BE2C (cell line): ENCODE measurements around the gene CD6.

Experiments used
- DNase-seq: peaks from one replicate; pipeline ENCODE4 v3.0.0-alpha.2; 2020
- H3K27me3 ChIP-seq: fragments of 250-450 bp; sonication (Bioruptor Pico); 2 replicates; pipeline ENCODE4 v1.5.1; 2020; ENCODE audit warnings: mild to moderate bottlenecking
- H3K36me3 ChIP-seq: fragments of 250-450 bp; sonication (Bioruptor Pico); 2 replicates; pipeline ENCODE4 v1.5.1; 2020; ENCODE audit warnings: mild to moderate bottlenecking
- H3K4me1 ChIP-seq: fragments of 250-450 bp; sonication (Bioruptor Pico); 2 replicates; pipeline ENCODE4 v1.5.1; 2020
- H3K4me3 ChIP-seq: 2 replicates; pipeline ENCODE4 v1.5.1; 2011; ENCODE audit warnings: low read depth, low read length
- H3K9me3 ChIP-seq: fragments of 250-450 bp; sonication (Bioruptor Pico); 2 replicates; pipeline ENCODE4 v1.5.1; 2020
- TF ChIP-seq, protein P1 (sequence below): IDR thresholded peaks from 2 replicates; pipeline ENCODE4 v1.5.1; 2012; ENCODE audit warnings: mild to moderate bottlenecking, low read depth, low read length

The CD6 gene

DNA sequence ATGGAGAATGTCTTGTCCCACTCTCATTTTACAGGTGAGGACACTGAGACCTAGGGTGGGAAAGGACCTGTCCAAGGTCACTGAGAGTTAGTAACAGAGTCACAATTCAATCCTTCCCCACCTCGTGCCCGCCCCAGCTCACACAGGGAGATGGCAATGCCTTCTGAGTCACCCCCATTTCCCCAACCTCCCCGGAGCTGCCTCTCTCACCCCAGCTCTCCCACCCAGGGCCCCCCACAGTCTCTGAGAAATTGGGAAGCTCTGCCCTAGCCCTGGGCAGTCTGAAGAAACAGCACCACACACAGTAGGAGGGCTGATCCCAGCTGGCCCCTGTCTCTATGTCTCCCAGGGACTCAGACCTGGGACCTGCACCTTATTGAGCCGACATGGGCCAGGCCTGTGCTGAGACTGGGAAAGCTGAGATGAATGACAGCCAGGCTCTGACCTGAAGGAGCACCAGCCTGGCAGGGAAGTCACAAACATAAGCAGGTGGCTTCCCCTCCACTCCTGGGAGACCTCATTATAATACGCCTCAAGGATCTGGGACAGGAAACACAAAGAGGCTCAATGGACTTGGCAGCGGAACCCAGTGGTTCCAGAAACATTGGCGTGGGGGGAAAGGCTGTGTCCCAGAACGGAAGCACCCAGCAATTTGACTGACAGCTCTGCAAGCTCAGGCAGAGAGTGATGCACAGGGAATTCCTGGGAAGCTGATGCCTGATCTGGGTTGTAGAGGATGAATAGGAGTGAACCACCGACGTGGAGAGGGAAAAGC lies 51.0 kb downstream of the CD6 start:
- no peaks in the 10 kb centered on the region for H3K36me3 ChIP-seq
- no peak for DNase-seq

DNA sequence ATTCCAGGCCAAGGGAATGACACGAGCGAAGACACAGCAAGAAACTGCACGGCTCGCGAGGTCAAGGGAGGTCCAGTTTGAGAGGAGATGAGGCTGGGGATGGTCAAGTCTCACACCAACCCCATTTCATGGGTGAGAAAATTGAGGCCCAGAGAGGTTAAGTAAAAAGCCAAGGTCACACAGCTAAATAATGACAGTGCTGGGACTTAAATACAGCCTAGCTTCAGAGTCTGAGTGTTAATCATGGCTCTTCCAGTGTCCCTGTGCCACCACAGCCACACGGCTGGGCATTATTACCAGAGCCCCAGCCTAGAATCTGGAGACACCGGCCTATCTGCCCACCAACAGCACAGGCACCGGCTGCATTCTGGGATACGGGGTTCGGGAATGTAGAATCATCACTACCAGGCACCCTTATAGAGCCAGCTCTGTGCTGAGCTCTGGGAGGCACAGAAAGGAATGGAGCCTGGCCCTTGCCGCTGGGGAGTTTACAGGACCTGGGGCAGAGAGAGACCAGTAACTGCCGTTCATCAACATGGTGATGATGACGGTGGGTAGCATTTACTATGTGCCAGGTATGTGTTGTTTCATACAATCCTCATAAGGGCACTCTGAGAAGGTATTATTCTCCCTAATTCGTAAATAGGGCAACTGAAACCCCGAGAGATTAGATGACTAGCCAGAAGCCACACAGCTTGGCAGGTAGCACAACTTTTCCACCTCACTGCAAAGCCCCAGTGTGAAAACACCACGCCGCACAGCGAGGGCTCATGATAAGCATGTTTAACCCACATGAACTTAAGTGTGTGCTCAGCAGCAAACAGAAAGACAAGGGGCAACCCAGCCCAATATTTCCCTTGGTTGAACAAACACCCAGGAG lies 51.8 kb downstream of the CD6 start:
- DNase-seq: no peak
- no peak overlapping the region for H3K4me3 ChIP-seq

More for the DNA sequence above, 51.0 kb downstream of the CD6 start:
- Histone ChIP-seq H3K4me3 (no peak overlapping the region), H3K9me3 (no peaks in the 10 kb centered on the region), H3K27me3 (no peaks in the 10 kb centered on the region), H3K4me1 (no peaks in the 10 kb centered on the region)
- TF ChIP-seq, protein P1, sequence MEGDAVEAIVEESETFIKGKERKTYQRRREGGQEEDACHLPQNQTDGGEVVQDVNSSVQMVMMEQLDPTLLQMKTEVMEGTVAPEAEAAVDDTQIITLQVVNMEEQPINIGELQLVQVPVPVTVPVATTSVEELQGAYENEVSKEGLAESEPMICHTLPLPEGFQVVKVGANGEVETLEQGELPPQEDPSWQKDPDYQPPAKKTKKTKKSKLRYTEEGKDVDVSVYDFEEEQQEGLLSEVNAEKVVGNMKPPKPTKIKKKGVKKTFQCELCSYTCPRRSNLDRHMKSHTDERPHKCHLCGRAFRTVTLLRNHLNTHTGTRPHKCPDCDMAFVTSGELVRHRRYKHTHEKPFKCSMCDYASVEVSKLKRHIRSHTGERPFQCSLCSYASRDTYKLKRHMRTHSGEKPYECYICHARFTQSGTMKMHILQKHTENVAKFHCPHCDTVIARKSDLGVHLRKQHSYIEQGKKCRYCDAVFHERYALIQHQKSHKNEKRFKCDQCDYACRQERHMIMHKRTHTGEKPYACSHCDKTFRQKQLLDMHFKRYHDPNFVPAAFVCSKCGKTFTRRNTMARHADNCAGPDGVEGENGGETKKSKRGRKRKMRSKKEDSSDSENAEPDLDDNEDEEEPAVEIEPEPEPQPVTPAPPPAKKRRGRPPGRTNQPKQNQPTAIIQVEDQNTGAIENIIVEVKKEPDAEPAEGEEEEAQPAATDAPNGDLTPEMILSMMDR: no peak

DNA sequence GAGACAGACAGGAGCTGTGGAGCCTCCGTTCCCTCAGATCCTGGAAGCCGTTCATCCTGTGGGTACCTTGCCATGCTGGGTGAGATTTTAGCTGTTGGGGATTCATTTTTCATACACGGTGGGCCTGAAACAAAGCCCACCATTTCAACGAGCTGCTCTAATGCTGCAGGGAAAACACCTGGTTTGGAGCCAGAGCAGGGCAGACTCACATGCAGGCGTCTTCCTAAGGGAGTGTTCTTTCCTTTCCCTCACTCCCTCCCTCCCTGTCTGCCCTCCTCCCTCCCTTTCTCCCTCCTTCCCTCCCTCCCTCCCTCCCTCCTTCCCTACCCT lies 52.5 kb downstream of the CD6 start:
- no peaks in the 10 kb centered on the region for H3K36me3 ChIP-seq
- H3K27me3 ChIP-seq: no peaks in the 10 kb centered on the region
- no peak for DNase-seq
- H3K4me1 ChIP-seq: no peaks in the 10 kb centered on the region
- no peak overlapping the region for H3K4me3 ChIP-seq
- no peaks in the 10 kb centered on the region for H3K9me3 ChIP-seq
- TF ChIP-seq, protein P1: no peak

More for the DNA sequence above, 51.8 kb downstream of the CD6 start:
- no peaks in the 10 kb centered on the region for H3K9me3 ChIP-seq
- no peaks in the 10 kb centered on the region for H3K36me3 ChIP-seq
- TF ChIP-seq, protein P1: no peak
- H3K4me1 ChIP-seq: no peaks in the 10 kb centered on the region
- no peaks in the 10 kb centered on the region for H3K27me3 ChIP-seq

DNA sequence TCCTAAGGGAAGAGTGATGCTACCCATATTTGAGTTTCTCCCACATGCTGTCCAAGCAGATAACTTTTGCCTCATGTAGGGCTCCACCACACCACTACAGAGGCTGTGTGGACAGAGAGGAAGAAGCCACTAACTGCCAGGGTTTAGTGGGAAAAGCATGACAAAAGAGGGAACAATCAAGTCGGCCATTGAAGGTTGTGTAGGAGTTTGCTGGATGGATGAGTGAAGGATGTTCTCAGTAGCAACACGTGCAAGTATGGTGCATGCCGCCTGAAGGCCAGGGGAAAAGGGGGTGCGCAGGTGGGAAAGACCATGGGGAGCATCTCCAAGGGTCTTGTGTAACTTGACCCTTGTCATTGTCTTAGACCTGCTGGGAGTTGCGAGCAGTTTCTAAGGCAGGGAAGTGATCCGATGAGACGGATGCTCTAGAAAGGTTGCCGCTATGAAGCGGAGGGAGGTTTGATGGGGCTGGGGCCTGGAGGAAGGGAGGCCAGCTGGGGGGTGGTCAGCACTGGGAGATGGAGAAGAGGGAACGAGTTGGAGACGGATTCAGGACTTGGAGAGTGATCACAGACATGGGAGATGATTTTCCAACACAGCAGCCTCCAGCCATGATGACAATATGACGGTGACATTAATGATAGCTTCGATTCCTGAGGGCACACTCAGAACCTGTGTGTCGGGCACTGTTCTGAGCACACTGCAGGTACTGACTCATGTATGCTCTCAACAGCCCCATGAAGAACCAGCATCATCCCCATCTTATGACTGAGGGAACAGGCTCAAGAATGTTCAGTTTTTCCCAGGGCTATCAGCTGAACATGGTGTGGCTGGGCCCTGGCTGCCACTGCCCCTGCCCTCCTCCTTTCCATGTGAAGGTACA lies 53.7 kb downstream of the CD6 start:
- H3K27me3 ChIP-seq: no peaks in the 10 kb centered on the region
- no peaks in the 10 kb centered on the region for H3K36me3 ChIP-seq
- TF ChIP-seq, protein P1: no peak
- no peaks in the 10 kb centered on the region for H3K9me3 ChIP-seq
- no peak overlapping the region for H3K4me3 ChIP-seq
- H3K4me1 ChIP-seq: no peaks in the 10 kb centered on the region
- no peak for DNase-seq

DNA sequence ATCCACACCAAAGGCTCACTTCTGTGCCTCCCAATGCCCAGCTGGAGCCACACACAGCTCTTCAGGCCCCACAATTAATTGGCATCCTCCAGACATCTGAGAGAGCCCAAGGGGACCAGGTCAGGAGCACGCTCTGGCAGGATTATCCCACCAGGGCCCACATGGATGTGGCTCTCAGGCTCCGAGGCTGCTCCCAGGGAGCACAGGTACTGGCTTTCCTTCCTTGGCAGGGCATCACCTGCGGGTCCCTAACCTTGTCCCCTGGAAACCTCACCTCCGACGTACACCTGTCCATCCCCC lies 54.3 kb downstream of the CD6 start:
- Histone ChIP-seq H3K4me1 (no peaks in the 10 kb centered on the region), H3K4me3 (no peak overlapping the region), H3K9me3 (no peaks in the 10 kb centered on the region), H3K27me3 (no peaks in the 10 kb centered on the region), H3K36me3 (no peaks in the 10 kb centered on the region)
- DNase-seq: no peak
- TF ChIP-seq, protein P1: no peak
